ENCODE data around the gene ADGRL1.
"Not testable (repeated sequence)": the region's sequence is repeated elsewhere in the genome, so short reads cannot be mapped to it uniquely, and the experiment has no call there.

Gene ADGRL1

DNA sequence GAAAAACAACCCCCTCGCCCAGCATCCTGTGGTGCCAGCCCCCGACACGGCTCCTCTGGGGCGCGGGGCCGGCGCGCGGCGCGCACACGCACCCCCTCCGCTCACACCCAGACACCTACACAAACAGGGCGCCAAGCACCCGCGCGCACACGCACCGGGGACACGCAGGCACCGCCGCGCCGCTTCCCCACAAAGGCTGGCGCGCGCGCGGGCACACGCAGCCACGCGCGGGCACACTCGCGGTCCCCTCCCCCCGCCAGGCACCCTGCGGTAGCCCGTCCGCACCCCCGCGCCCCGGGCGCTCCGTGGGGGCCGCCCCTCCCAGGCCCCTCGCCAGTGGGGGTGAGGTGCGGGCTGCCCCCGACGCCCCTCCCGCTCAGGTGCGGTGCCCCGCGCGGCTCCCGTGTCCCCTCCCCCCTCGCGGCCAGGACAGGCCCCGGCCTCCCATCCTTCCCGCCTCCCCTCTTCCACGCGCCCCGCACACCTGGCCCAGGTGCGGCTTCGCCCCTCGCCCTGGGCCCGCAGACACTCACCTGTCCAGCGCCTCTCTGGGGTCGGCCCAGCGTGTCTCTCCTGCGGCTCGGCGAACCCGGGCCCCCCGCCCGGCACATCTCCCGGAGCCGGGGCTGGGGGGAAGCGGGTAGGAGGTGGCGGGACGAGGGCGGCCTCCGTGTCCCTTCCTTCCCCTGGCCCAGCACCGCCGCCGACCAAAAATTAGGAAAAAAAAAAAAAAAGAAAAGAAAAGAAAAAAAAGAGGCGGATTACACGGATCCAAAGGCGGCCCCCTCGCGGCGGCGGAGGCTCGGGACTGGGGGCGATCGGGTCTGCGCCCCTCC is at the start of gene ADGRL1:
Gene ADGRL1 (minus strand): TSS at position 718 of the 836 bp plus-strand sequence. CDS start 22,567 bp downstream, outside the sequence.
- not testable (repeated sequence) for DNase-seq (ENCODE audit: low read depth)
- H3K4me3 ChIP-seq (ENCODE audit: low read length), result peak within 1 kb of the TSS; percentile 58

DNA sequence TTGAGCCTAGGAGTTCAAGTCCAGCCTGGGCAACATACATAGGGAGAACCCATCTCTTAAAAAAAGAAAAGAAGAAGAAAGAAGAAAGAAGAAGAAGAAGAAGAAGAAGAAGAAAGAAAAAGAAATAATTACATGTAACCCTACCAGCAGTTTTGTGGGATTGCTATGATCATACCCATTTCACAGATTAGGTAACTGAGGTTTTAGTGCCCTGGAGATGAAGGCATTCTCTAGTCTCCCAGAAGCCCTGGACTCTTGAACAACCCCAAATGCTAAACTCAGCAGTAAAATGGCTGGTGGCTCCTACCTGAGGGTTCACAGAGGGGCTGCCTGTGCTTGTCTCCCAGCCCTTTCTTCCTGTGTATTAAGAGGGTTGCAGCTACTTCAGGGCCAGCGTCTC is 49.3 kb upstream of the ADGRL1 start:
- DNase-seq (ENCODE audit: low read depth); H3K4me3 ChIP-seq (ENCODE audit: low read length): not testable (repeated sequence)

DNA sequence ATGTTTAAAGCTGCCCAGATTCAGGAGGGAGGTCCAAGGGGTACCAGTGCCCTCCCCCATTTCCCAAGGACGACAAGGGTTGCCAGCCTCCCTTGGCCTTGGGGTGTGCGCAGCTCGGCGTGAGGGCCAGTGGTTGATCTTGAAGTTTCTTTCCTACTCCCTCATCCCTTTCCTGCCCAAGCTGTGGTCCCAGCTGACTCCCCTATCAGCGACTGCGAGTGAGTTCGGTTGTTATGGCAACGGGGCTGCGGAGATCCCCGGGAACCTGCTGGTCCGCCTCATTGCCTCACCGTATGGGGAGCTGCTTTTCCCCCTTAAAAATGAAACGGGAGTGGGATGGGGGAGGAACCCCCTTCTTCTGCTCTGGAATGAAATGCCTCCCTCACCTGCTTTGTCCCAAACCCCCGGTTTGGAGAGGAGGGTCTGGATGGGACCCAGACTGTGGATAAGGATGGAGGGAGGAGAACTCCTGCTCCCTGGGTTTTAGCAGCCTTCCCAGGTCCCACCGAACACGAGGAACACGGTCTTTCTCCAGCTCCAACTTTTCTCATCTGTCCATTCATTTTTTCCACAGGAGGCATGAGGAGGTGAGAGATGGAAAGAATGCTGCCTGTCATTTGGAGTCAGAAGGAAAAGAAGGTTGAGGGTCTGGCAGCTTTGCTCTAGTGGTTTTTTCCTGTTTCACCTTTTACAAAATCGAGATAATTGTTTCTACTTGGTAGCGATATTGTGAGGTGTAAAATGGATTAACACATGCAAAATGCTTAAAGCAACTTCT is 48.0 kb upstream of the ADGRL1 start:
- DNase-seq (ENCODE audit: low read depth); H3K4me3 ChIP-seq (ENCODE audit: low read length): not testable (repeated sequence)

DNA sequence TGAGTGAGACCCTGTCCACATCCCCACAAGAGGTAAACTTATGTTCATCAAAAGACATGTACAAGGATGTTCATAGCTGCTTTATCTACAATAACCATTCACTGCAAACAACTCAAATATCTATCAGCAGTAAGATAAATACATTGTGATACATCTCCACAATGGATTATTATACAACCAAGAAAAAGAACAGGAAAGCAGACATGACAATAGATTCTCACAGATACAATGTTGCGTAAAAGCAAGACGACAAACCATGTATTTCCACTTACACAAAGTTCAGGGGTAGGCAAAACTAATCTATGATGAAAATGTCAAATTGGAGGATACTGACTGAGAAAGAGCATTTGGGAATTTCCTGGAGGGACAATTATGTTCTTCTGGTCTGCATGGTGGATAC is 46.2 kb upstream of the ADGRL1 start:
- H3K4me3 ChIP-seq (ENCODE audit: low read length); DNase-seq (ENCODE audit: low read depth): not testable (repeated sequence)

DNA sequence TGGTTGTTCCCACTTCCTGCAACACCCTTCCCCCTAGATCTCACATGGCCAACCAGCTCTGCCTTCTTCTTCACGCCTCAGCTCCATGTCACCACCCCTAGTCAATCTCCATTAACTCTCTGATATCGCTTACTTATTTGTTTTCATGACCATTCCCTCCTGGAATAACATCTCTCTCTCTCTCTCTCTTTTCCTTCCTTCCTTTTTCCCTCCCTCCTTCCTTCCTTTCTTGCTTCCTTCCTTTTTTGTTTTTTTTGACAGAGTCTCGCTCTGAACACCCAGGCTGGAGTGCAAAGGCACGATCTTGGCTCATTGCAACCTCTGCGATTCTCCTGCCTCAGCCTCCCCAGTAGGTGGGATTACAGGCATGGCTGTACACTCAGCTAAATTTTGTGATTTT is 44.9 kb upstream of the ADGRL1 start:
- TF ChIP-seq, protein P1, sequence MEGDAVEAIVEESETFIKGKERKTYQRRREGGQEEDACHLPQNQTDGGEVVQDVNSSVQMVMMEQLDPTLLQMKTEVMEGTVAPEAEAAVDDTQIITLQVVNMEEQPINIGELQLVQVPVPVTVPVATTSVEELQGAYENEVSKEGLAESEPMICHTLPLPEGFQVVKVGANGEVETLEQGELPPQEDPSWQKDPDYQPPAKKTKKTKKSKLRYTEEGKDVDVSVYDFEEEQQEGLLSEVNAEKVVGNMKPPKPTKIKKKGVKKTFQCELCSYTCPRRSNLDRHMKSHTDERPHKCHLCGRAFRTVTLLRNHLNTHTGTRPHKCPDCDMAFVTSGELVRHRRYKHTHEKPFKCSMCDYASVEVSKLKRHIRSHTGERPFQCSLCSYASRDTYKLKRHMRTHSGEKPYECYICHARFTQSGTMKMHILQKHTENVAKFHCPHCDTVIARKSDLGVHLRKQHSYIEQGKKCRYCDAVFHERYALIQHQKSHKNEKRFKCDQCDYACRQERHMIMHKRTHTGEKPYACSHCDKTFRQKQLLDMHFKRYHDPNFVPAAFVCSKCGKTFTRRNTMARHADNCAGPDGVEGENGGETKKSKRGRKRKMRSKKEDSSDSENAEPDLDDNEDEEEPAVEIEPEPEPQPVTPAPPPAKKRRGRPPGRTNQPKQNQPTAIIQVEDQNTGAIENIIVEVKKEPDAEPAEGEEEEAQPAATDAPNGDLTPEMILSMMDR (conservative IDR thresholded peaks at IDR 0.05; ENCODE audit: low read depth, low read length), result no peak
- no peak overlapping the region for H3K4me3 ChIP-seq (ENCODE audit: low read length)
- no peak for DNase-seq (ENCODE audit: low read depth)

DNA sequence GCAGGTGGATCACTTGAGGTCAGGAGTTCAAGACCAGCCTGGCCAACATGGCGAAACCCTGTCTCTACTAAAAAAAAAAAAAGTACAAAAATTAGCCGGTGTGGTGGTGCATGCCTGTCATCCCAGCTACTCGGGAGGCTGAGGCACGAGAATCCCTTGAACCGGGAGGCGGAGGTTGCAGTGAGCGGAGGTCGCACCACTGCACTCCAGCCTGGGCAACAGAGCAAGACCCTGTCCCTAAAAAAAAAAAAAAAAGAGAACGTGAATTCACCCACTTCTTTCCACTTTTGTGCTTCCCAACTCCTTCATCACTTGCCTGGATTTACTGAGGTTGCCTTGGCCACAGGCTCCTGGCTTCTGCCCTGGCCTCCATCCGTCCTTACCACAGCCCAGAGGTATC is 44.3 kb upstream of the ADGRL1 start:
- not testable (repeated sequence) for H3K4me3 ChIP-seq (ENCODE audit: low read length)

DNA sequence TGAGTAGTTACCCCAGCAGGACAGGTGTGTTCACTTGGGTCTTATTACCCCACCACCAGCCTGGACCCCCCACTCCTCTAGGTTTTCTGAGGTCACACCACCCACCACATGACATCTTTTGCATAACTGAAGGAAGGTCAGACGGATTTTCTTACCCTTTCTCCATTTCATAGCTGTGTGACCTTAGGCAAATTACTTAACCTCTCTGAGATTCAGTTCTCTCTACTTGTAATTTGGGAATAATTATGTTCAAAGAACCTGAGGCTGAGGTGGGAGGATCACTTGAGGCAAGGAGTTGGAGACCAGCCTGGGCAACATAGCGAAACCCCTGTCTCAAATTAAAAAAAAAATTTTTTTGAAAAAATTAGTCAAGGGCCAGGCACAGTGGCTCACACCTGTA is 43.9 kb upstream of the ADGRL1 start:
- not testable (repeated sequence) for H3K4me3 ChIP-seq (ENCODE audit: low read length); DNase-seq (ENCODE audit: low read depth)

More for the DNA sequence above, 44.3 kb upstream of the ADGRL1 start:
- DNase-seq (ENCODE audit: low read depth), result not testable (repeated sequence)

DNA sequence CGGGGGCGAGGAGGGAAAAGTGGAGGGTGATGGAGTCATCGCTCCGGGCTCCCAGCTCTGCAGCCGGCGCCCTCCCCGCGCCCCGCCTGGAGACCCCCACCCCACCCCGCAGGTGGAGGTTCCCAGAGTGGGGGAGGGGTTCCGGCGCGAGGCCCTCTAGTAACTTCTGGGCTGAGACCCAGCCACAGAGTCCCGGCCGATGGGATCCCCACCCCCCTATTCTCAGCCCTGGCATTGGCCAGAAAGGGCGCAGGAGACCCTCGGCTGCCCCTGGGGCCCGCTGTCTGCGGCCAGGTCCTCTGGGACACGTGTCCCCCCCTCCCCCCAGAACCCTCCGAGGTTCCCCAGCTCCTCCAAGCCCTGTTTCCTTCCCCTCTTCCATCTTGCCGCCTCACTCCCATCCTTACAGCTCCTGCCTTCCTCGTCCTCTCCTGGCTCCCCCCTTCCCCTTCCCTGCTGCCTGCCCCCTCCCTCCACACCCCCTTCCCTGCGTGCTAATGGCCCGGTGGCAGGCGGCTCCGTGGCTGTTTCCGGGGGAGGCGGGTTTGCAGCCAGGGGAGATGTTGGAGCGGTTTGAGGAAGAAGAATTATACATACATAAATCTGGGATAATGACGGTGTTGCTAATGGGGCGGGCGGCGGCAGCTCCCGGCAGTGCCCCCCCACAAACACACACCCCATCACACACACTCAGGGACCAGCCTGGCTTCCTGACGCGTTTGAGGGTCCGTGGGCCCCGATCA is 43.2 kb upstream of the ADGRL1 start:
- peak overlapping the region; percentile 54 for H3K4me3 ChIP-seq (ENCODE audit: low read length)
- DNase-seq (ENCODE audit: low read depth), result not testable (repeated sequence)

DNA sequence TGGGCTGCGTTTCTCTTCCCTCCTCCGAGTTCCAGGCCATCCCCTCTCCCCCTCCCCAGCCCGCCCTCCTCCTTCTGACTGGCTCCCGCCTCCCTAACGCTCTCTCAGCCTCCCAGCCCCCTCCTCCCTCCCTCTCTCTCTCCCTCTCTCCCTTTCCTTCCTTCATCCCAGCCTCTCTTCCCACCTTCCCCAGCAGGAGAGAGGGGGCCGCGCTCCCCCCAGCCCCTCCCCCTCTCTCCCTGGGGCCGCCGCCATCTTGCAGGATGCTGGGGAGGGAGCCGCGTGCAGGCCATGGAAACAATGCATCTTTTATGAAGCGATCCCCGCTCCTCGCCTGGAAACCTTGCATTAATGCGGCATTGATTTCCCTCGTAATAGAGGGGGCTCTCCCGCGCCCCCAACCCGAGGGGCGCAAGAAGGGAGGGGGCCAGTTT is 42.6 kb upstream of the ADGRL1 start:
- TF ChIP-seq, protein P1 (conservative IDR thresholded peaks at IDR 0.05; ENCODE audit: low read depth, low read length), result no peak
- DNase-seq (ENCODE audit: low read depth), result peak; percentile 25
- peak overlapping the region; percentile 54 for H3K4me3 ChIP-seq (ENCODE audit: low read length)

DNA sequence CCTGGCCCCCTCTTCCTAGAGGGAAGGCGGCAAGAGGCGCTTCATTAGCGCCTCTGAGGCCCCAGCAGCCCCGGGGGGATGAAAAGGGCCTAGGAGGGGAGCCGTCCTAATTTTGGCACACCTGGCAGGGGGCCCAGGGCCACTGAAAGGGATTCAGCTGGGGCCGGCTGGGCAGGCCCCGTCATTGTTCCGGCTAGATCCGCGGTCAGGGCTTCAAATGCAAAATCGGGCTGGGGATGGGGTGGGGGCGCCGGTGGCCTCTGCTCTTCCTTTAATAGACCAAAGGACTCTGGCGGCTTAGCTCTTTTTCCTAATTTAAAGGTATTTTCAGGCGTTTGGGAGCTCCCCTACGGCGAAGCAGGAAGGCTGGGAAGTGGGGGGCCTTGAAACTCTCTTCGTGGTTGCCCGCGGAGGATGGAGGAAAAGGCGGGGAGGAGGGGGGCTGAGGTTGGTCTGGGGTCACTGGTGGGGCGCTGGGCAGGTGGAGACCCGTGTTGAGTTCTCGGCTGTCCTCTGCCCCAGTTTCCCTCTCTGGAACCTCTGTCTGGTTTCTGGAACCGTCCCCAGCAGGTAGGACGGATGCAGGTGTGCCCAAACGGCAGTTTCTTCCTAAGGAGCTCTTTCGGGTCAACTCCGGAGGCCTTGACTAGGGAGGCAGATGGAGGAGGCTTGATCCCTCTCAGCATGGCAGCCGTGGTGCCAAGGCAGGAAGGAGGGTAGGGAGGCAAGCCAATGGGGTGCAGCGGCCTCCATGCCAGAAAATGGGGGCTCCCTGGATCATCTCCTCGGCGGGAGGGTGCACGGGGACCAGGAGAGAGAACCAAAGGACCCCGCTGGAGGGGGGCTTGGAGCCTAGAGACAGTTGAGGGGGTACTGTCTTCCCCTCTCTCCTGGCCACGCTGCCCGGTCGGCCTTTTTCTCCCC is 41.8 kb upstream of the ADGRL1 start:
- H3K4me3 ChIP-seq (ENCODE audit: low read length); DNase-seq (ENCODE audit: low read depth): not testable (repeated sequence)

DNA sequence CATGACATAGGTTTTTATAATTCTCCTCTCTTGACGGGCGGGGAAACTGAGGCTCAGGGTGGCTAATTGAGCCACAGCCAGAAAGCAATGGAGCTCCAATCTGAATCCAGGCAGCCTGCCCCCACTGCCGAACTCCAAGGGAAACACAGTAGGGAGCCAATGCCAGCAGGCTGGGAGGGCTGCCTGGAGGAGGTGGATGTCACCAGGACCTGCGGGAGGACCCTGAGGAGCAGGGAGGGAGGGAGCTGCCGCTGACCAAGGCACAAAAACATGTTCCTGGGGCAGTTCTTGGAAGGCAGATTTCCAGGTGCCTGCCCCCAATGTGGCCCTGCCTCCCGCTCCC is 41.2 kb upstream of the ADGRL1 start:
- DNase-seq (ENCODE audit: low read depth), result not testable (repeated sequence)

DNA sequence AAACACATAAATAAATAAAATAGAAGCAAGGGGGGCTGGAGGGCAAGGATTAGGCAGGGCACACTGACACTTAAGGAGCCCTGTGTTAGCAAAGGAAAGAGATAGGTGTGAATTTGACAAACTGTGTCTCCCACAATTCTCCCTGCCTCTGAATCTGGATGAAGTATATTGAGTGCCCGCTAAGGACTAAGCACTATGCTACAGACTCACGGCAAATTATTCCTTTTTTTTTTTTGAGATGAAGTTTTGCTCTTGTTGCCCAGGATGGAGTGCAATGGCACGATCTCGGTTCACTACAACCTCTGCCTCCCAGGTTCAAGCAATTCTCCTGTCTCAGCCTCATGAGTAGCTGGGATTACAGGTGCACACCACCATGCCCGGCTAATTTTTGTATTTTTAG is 38.4 kb upstream of the ADGRL1 start:
- not testable (repeated sequence) for DNase-seq (ENCODE audit: low read depth); H3K4me3 ChIP-seq (ENCODE audit: low read length)

More for the DNA sequence above, 41.2 kb upstream of the ADGRL1 start:
- H3K4me3 ChIP-seq (ENCODE audit: low read length), result not testable (repeated sequence)

DNA sequence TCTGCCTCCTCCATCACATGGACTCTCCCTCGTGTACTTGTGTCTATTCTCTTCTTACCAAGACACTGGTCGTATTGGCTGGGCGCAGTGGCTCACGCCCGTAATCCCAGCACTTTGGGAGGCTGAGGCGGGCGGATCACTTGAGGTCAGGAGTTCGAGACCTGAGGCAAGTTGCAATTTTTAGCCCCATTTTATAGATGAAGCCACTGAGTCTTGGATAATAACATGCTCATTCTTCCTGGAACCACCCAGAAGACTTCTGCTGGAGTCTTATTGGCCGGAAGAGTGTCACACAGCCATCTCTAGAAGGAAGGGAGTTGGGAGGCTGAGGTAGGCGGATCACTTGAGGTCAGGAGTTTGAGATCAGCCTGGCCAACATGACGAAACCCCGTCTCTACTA is 37.7 kb upstream of the ADGRL1 start:
- H3K4me3 ChIP-seq (ENCODE audit: low read length); DNase-seq (ENCODE audit: low read depth): not testable (repeated sequence)
